Amniotic epithelial cell (primary cell): ENCODE data around the gene RNLS.
A peak's percentile ranks its signal among the peaks of the same experiment; 100 is the strongest.

Experiments used
- DNase-seq: peaks from one replicate; pipeline ENCODE4 v3.0.0-alpha.2; 2010; ENCODE audit warnings: low read depth

Gene RNLS

GRCh38 chr10:88230251-88230650, 352.9 kb downstream of the RNLS start:
- no peak for DNase-seq

GRCh38 chr10:88228130-88228529, 355.0 kb downstream of the RNLS start:
- DNase-seq: peak; percentile 32

- peak; percentile 39 for DNase-seq
Measured at GRCh38 chr10:88227342-88228018, 355.6 kb downstream of the RNLS start.

GRCh38 chr10:88226891-88227290, 356.2 kb downstream of the RNLS start:
- no peak for DNase-seq

GRCh38 chr10:88226071-88226659, 357.0 kb downstream of the RNLS start:
- no peak for DNase-seq
